Measurements from ENCODE around the gene BLOC1S5. TPM values are rescaled to one million over a fixed set of nuclear protein-coding genes. Genes with fewer than 3 reads are reported as not detected.

The BLOC1S5 gene
- total RNA-seq, 1 donor from 2014 or later: 14.1 TPM

Other genes with a start within 250 kb of the BLOC1S5 start
- 138 and 162 TPM in 2 replicates for gene TXNDC5, start 153.6 kb downstream of the BLOC1S5 start, total RNA-seq
- gene EEF1E1, start 38.2 kb upstream of the BLOC1S5 start, total RNA-seq: 33.2 and 52.1 TPM in 2 replicates